ENCODE data around the gene SLC45A3.
"Not testable (repeated sequence)": the region's sequence is repeated elsewhere in the genome, so short reads cannot be mapped to it uniquely, and the experiment has no call there.

Gene SLC45A3

GRCh38 chr1:205636138-205636530 is 44.2 kb downstream of the SLC45A3 start:
- DNase-seq (ENCODE audit: low spot score): not testable (repeated sequence)

- DNase-seq (ENCODE audit: low spot score): peak; percentile 69
These were observed 46.8 kb downstream of the SLC45A3 start for GRCh38 chr1:205633421-205633976.

GRCh38 chr1:205632669-205633169 is 47.6 kb downstream of the SLC45A3 start:
- DNase-seq (ENCODE audit: low spot score): no peak

- peak; percentile 98 for DNase-seq (ENCODE audit: low spot score)
These were observed 48.3 kb downstream of the SLC45A3 start, which contains the start of gene ELK4 for GRCh38 chr1:205631768-205632668. Gene ELK4 (minus strand): TSS chr1:205632011. CDS start chr1:205623882, 8,129 bp downstream.

- DNase-seq (ENCODE audit: low spot score): peak; percentile 67
These were observed 49.1 kb downstream of the SLC45A3 start for GRCh38 chr1:205631010-205631767.

- DNase-seq (ENCODE audit: low spot score): no peak
These were observed 49.7 kb downstream of the SLC45A3 start for GRCh38 chr1:205630651-205631009.

- no peak for DNase-seq (ENCODE audit: low spot score)
These were observed 50.1 kb downstream of the SLC45A3 start for GRCh38 chr1:205630241-205630640.

- DNase-seq (ENCODE audit: low spot score): no peak
These were observed 50.6 kb downstream of the SLC45A3 start for GRCh38 chr1:205629751-205630150.

GRCh38 chr1:205627956-205628355 is 52.4 kb downstream of the SLC45A3 start:
- no peak for DNase-seq (ENCODE audit: low spot score)

GRCh38 chr1:205626216-205626615 is 54.1 kb downstream of the SLC45A3 start:
- no peak for DNase-seq (ENCODE audit: low spot score)

- DNase-seq (ENCODE audit: low spot score): no peak
These were observed 56.7 kb downstream of the SLC45A3 start for GRCh38 chr1:205623646-205624045.

GRCh38 chr1:205620269-205620668 is 60.0 kb downstream of the SLC45A3 start:
- DNase-seq (ENCODE audit: low spot score): peak; percentile 51

- DNase-seq (ENCODE audit: low spot score): no peak
These were observed 60.9 kb downstream of the SLC45A3 start for GRCh38 chr1:205619376-205619775.

GRCh38 chr1:205616563-205617293 is 63.6 kb downstream of the SLC45A3 start:
- DNase-seq (ENCODE audit: low spot score): no peak

GRCh38 chr1:205615789-205616188 is 64.5 kb downstream of the SLC45A3 start:
- DNase-seq (ENCODE audit: low spot score): no peak

- DNase-seq (ENCODE audit: low spot score): no peak
These were observed 66.4 kb downstream of the SLC45A3 start for GRCh38 chr1:205613854-205614412.

- DNase-seq (ENCODE audit: low spot score): no peak
These were observed 67.8 kb downstream of the SLC45A3 start for GRCh38 chr1:205612556-205612955.

GRCh38 chr1:205612104-205612503 is 68.2 kb downstream of the SLC45A3 start:
- DNase-seq (ENCODE audit: low spot score): no peak

GRCh38 chr1:205610901-205611466 is 69.3 kb downstream of the SLC45A3 start:
- no peak for DNase-seq (ENCODE audit: low spot score)

- no peak for DNase-seq (ENCODE audit: low spot score)
These were observed 70.3 kb downstream of the SLC45A3 start for GRCh38 chr1:205610036-205610435.

Measured in cerebellar cortex (tissue), 1 donor.